GM21576 (cell line): ENCODE data around the gene OR51V1.

Experiments used
- ATAC-seq: cut with Tn5 transposase; IDR thresholded peaks from one replicate; pipeline ENCODE4 v1.9.1; 2021; ENCODE audit warnings: mild to moderate bottlenecking, moderate library complexity; ENCODE audit not compliant: unreplicated experiment

Gene OR51V1

GRCh38 chr11:5231111-5231510, 30.6 kb upstream of the OR51V1 start:
- no peak for ATAC-seq

- ATAC-seq = no peak
Measured at GRCh38 chr11:5230266-5230665, 29.8 kb upstream of the OR51V1 start.

GRCh38 chr11:5229796-5230195, 29.3 kb upstream of the OR51V1 start:
- no peak for ATAC-seq

GRCh38 chr11:5229356-5229755, 28.9 kb upstream of the OR51V1 start:
- no peak for ATAC-seq

- no peak for ATAC-seq
Measured at GRCh38 chr11:5228124-5228523, 27.6 kb upstream of the OR51V1 start.

- ATAC-seq = no peak
Measured at GRCh38 chr11:5227681-5228080, 27.2 kb upstream of the OR51V1 start.

- ATAC-seq = no peak
Measured at GRCh38 chr11:5226732-5227310, 26.3 kb upstream of the OR51V1 start, which contains the start of gene HBB. Gene HBB, minus strand, starts transcription at chr11:5227071. Its CDS starts 50 bp downstream, at chr11:5227021.

GRCh38 chr11:5225480-5225871, 25.0 kb upstream of the OR51V1 start:
- no peak for ATAC-seq

GRCh38 chr11:5224538-5225479, 24.3 kb upstream of the OR51V1 start:
- ATAC-seq = no peak

- ATAC-seq = no peak
Measured at GRCh38 chr11:5223686-5224085, 23.2 kb upstream of the OR51V1 start.

- no peak for ATAC-seq
Measured at GRCh38 chr11:5223146-5223545, 22.7 kb upstream of the OR51V1 start.

GRCh38 chr11:5210376-5210885, 9.9 kb upstream of the OR51V1 start:
- no peak for ATAC-seq

GRCh38 chr11:5204787-5205186, 4.3 kb upstream of the OR51V1 start:
- no peak for ATAC-seq

GRCh38 chr11:5203366-5203765, 2.9 kb upstream of the OR51V1 start:
- no peak for ATAC-seq

GRCh38 chr11:5198285-5198684, 2.2 kb downstream of the OR51V1 start:
- ATAC-seq = no peak

GRCh38 chr11:5197536-5197935, 2.9 kb downstream of the OR51V1 start:
- no peak for ATAC-seq

GRCh38 chr11:5196731-5197130, 3.8 kb downstream of the OR51V1 start:
- no peak for ATAC-seq

- no peak for ATAC-seq
Measured at GRCh38 chr11:5196067-5196466, 4.4 kb downstream of the OR51V1 start.

- ATAC-seq = no peak
Measured at GRCh38 chr11:5192738-5193137, 7.7 kb downstream of the OR51V1 start.

- ATAC-seq = no peak
Measured at GRCh38 chr11:5188201-5188600, 12.3 kb downstream of the OR51V1 start.

- no peak for ATAC-seq
Measured at GRCh38 chr11:5178046-5178837, 22.2 kb downstream of the OR51V1 start.
